Esophagus squamous epithelium (tissue), 5 donors: ENCODE measurements around the gene COL18A1. TPM values are rescaled to one million over a fixed set of nuclear protein-coding genes. Genes with fewer than 3 reads are reported as not detected.

Experiments used
- DNase-seq: peaks from one replicate; lab custom pipeline; 2025; lab: John Stamatoyannopoulos, UW
- H3K27ac ChIP-seq, 4 donors: fragments of 200-600 bp; sonication (generic); one replicate each; pipeline ENCODE4 v1.5.1; 2016 to 2019; ENCODE audit warnings: mild to moderate bottlenecking in 1 of 4
- H3K27me3 ChIP-seq, 4 donors: fragments of 200-600 bp; sonication (generic); 1 replicate in 3 of 4; 2 replicates in 1 of 4; pipeline versions ENCODE4 v1.5.1 to v1.6.0; 2017 to 2021; ENCODE audit warnings: antibody characterized with exemption in 1 of 4
- H3K36me3 ChIP-seq, 3 donors: fragments of 200-600 bp; sonication (generic); one replicate each; pipeline ENCODE4 v1.5.1; 2016 to 2019
- H3K4me1 ChIP-seq, 3 donors: fragments of 200-600 bp; sonication (generic); one replicate each; pipeline ENCODE4 v1.5.1; 2017 to 2019
- H3K4me3 ChIP-seq, 4 donors: fragments of 200-600 bp; sonication (generic); 1 replicate in 3 of 4; 2 replicates in 1 of 4; pipeline ENCODE4 v1.5.1; 2016 to 2019; ENCODE audit warnings: mild to moderate bottlenecking in 2 of 4, moderate library complexity in 1 of 4
- H3K9me3 ChIP-seq, 3 donors: fragments of 200-600 bp; sonication (generic); one replicate each; pipeline ENCODE4 v1.5.1; 2016 to 2019
- POLR2A ChIP-seq, 4 donors: fragments of 450-650 bp; IDR thresholded peaks; one replicate each; pipeline ENCODE4 v1.6.1; 2017; ENCODE audit warnings: antibody characterized with exemption in 4 of 4, mild to moderate bottlenecking in 4 of 4, moderate library complexity in 3 of 4
- WGBS, 2 donors: methylation state at CpG; one replicate each; pipeline ENCODE4 v1.1.5; 2018; 5-methylcytosine and 5-hydroxymethylcytosine counted together
- intact Hi-C: fragments of 100-400 bp; cut with DNase I; formaldehyde crosslinking; loops from one replicate; pipeline ENCODE4 v1.15.0; 2022
- small RNA-seq, 4 donors: library from RNA; depleted of rRNA; stranded (forward); fragments of <200 nt; gene quantifications; one replicate each; pipeline ENCODE3, GENCODE V24; 2016
- total RNA-seq, 4 donors: library from RNA; depleted of rRNA; stranded (reverse); fragments of >200 nt; gene quantifications; one replicate each; pipeline ENCODE4 v1.1.0, GENCODE V29; 2016
- TF ChIP-seq, protein P1 (sequence below), 6 experiments: fragments of 450-650 bp in 4 of 6; fragments of 200-600 bp in 2 of 6; sonication (generic) in 2 of 6; IDR thresholded peaks; one replicate each; pipeline ENCODE4 v1.5.1; 2016 to 2019; ENCODE audit warnings: antibody characterized with exemption in 6 of 6, mild to moderate bottlenecking in 4 of 6, moderate library complexity in 4 of 6
- donor health status: DM: yes; HTN: yes; CAD: no.

Gene COL18A1
- total RNA-seq, 4 donors from 2014 or later, result 38.9 to 69.0 (median 52.5) TPM

DNA sequence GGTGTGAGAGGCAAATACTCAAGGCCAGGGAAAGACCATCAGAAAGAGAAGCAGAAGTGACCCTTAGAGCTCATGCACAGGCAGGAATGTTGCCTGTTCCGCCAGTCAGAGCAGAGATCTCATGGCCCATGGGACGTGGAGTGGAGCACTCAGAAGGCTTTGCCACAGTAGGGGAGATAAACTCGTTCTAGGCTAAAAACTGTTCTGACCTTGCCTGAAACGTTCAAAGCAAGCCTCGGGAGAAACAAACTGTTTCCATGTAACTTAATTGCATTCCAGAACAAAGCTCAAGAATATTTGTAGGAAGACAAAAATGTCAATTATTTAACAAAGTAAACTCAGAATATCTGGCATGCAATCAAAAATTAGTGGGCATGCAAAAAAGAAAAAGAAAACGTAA lies 158.0 kb downstream of the COL18A1 start:
- Histone ChIP-seq H3K27me3 (peaks cover 0 to 77% (median 0%) of the 10 kb centered on the region in 4 donors), H3K4me3 (no peak overlapping the region), H3K9me3 (no peaks in the 10 kb centered on the region), H3K4me1 (no peaks in the 10 kb centered on the region), H3K36me3 (no peaks in the 10 kb centered on the region), H3K27ac (no peak overlapping the region)
- DNase-seq, result no peak
- TF ChIP-seq POLR2A (IDR thresholded peaks at IDR 0.05), result no peak
- TF ChIP-seq, protein P1, sequence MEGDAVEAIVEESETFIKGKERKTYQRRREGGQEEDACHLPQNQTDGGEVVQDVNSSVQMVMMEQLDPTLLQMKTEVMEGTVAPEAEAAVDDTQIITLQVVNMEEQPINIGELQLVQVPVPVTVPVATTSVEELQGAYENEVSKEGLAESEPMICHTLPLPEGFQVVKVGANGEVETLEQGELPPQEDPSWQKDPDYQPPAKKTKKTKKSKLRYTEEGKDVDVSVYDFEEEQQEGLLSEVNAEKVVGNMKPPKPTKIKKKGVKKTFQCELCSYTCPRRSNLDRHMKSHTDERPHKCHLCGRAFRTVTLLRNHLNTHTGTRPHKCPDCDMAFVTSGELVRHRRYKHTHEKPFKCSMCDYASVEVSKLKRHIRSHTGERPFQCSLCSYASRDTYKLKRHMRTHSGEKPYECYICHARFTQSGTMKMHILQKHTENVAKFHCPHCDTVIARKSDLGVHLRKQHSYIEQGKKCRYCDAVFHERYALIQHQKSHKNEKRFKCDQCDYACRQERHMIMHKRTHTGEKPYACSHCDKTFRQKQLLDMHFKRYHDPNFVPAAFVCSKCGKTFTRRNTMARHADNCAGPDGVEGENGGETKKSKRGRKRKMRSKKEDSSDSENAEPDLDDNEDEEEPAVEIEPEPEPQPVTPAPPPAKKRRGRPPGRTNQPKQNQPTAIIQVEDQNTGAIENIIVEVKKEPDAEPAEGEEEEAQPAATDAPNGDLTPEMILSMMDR (IDR thresholded peaks at IDR 0.05), result no peak
- intact Hi-C loops, result no loop called here
- 27 to 33% methylated on average over 6 of the region's 6 CpGs for WGBS, 2 donors

Small RNA genes within 50 kb of the gene (small RNA-seq; reads per million reads assigned to genes)
- gene MIR6815 (0 to 0.09 (median 0) reads per million in 4 donors), gene MTCO1P3 (0 reads per million in 4 donors)

Other genes starting within 250 kb of the COL18A1 start
- gene POFUT2, start 117.3 kb upstream of the COL18A1 start, total RNA-seq, result 10 to 100 TPM in 2 of 4 donors, 1 to 10 TPM in 2; 7.9 to 11.4 (median 9.4) TPM
- gene SLC19A1, start 137.3 kb downstream of the COL18A1 start, total RNA-seq, result 1 to 10 TPM; 1.6 to 4.6 (median 2.9) TPM
- 1 to 10 TPM in 2 of 4 donors, under 1 TPM in 1, not detected in 1; 0.47 to 5.3 (median 1.0) TPM for gene PCBP3, start 238.6 kb downstream of the COL18A1 start, total RNA-seq